HEK293 (cell line): ENCODE data around the gene COL9A1.

Experiments used
- CTCF ChIP-seq: fragments of 450-650 bp; formaldehyde crosslinking; IDR thresholded peaks from 2 replicates; pipeline ENCODE4 v1.5.1; 2016; ENCODE audit warnings: missing biosample characterization, missing genetic modification characterization
- REST ChIP-seq: fragments of 450-650 bp; formaldehyde crosslinking; IDR thresholded peaks from 2 replicates; pipeline ENCODE4 v1.5.1; 2016; ENCODE audit warnings: missing biosample characterization, missing genetic modification characterization
- ZNF341 ChIP-seq: fragments of 450-650 bp; formaldehyde crosslinking; IDR thresholded peaks from 2 replicates; pipeline ENCODE4; 2016; ENCODE audit warnings: low read depth, missing biosample characterization, missing genetic modification characterization

- TF ChIP-seq ZNF341 (no peak), CTCF (tag by site-specific recombination) (no peak), REST (tag by site-specific recombination) (no peak)
These were observed 49.0 kb downstream of the COL9A1 start for GRCh38 chr6:70253923-70254322.
